UCSD-AML1 (cell line): ENCODE results near the gene ORAI3.

Experiments
- DNase-seq: peaks from one replicate; lab custom pipeline; 2025; ENCODE audit not compliant: unreplicated experiment; lab: John Stamatoyannopoulos, UW

ORAI3 gene

GRCh38 chr16:30948667-30949649 lies at the start of gene ORAI3:
Gene ORAI3 (plus strand): TSS chr16:30949068. CDS start chr16:30949290, 222 bp downstream.
- peak; percentile 75 for DNase-seq

DNA sequence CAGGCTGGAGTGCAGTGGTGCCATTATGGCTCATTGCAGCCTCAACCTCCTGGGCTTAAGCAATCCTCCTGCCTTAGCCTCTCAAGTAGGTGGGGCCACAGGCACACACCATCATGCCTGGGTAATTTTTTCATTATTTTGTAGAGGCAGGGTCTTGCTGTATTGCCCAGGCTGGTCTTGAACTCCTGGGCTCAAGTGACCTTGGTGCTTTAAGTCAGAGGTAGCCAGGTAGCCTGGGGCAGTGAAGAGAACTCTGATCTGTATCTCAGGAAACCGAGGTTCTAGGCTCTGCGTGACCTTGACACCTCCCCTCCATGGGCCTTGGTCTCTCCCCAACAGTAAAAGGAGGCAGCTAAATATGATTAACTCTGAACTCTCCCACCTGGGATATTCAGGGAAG lies 49.1 kb upstream of the ORAI3 start:
- DNase-seq, result no peak

- no peak for DNase-seq
Observed at GRCh38 chr16:30900588-30900987, 48.3 kb upstream of the ORAI3 start.

GRCh38 chr16:30901201-30902028 lies 47.5 kb upstream of the ORAI3 start:
- no peak for DNase-seq

DNA sequence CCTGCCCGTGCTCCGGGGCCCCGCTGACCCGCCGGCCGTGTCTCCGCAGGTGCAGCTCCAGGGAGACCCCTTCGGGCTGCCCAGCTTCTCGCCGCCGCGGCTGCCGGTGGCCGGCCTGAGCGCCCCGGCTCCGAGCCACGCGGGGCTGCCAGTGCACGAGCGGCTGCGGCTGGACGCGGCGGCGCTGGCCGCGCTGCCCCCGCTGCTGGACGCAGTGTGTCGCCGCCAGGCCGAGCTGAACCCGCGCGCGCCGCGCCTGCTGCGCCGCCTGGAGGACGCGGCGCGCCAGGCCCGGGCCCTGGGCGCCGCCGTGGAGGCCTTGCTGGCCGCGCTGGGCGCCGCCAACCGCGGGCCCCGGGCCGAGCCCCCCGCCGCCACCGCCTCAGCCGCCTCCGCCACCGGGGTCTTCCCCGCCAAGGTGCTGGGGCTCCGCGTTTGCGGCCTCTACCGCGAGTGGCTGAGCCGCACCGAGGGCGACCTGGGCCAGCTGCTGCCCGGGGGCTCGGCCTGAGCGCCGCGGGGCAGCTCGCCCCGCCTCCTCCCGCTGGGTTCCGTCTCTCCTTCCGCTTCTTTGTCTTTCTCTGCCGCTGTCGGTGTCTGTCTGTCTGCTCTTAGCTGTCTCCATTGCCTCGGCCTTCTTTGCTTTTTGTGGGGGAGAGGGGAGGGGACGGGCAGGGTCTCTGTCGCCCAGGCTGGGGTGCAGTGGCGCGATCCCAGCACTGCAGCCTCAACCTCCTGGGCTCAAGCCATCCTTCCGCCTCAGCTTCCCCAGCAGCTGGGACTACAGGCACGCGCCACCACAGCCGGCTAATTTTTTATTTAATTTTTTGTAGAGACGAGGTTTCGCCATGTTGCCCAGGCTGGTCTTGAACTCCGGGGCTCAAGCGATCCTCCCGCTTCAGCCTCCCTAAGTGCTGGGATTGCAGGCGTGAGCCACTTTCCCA lies 46.6 kb upstream of the ORAI3 start:
- peak; percentile 78 for DNase-seq

DNA sequence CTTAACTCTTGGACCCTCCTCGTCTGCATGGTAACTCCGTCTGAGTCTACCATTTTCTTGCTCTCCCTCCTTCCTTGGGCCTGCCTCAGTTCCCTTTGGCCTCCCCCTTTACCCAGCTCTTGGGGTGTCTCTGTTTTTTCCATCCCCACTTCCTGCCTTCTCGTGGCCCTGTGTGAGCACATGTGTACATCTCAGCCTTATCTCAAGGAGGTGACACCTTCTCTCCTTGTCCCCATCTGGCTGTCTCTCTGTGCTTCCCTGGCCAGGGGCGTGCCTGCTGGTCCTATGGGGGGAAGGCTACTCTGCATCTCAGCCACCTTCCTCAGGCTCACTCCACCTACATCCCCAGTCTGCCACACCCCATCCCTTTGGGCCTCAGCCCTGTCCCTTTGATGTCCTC lies 45.9 kb upstream of the ORAI3 start:
- DNase-seq, result peak; percentile 60

DNA sequence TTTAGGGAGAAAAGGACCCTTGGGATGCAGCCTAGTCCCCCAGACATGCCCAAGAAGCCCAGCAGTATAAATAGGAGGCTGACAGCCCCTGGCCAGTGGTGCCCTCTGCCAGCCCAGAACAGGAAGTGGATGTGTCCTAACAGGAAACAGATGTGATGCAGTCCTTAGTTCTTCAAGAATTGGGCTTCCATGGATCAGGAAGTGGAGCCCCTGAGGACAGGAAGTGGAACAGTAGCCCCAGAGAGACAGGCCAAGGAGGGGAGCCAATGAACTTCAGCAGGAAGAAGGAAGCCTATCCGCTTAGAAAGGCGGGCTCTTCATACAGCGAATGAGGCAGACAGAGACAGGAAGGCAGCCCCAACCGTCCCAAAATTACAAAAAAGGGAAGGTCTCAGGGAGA lies 45.3 kb upstream of the ORAI3 start:
- DNase-seq, result peak; percentile 81

- no peak for DNase-seq
Observed at GRCh38 chr16:30904114-30904780, 44.6 kb upstream of the ORAI3 start.

- DNase-seq, result no peak
Observed at GRCh38 chr16:30907064-30907463, 41.8 kb upstream of the ORAI3 start.

GRCh38 chr16:30910427-30911029 lies 38.3 kb upstream of the ORAI3 start:
- no peak for DNase-seq

DNA sequence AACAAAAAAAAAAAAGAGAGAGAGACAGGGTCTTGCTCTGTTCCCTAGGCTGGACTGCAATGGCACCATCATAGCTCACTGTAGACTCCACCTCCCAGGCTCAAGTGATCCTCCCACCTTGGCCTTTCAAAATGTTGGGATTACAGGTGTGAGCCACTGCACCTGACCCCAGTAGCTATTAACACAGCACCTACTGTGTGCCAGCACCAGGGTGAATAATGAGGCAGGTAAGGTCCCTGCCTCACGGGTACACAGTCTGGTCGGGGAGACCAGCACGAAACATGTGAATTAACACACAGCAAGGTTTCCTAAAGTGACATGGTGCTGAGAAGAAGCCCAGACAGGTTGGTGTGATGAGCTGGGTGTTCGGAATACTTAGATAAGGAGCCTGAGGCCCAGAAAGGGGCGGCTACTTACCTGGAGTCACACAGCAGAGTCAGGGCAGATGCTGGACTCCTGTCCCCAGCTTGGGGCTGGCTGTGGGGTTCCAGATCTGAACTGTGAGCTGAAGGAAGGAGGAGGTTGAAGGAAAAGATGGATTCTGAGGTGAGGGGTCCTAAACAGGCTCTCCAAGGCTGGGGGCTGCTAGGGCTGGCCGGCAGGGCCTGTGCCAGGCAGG lies 36.0 kb upstream of the ORAI3 start:
- DNase-seq, result no peak

GRCh38 chr16:30914830-30915229 lies 34.0 kb upstream of the ORAI3 start:
- no peak for DNase-seq

- no peak for DNase-seq
Observed at GRCh38 chr16:30918614-30919013, 30.3 kb upstream of the ORAI3 start.

DNA sequence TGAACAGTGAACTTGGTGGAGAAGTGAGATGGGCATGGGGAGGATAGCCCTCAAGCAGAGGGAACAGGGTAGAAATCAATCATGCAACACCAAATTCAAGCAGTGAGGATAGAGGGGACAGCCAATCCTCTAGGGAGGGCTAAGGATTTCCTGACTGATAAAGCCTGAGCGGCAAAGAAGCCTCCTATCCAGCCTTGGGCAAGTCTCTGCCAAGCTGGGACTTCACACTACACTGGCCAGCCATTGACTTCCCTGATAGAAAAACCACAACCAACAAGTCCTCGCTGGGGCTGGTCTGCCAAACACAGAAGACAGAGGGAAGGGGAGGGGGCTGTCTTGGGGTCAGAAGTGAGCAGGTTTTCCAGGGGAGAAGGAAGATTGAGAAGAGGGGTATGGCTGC lies 28.0 kb upstream of the ORAI3 start:
- no peak for DNase-seq

DNA sequence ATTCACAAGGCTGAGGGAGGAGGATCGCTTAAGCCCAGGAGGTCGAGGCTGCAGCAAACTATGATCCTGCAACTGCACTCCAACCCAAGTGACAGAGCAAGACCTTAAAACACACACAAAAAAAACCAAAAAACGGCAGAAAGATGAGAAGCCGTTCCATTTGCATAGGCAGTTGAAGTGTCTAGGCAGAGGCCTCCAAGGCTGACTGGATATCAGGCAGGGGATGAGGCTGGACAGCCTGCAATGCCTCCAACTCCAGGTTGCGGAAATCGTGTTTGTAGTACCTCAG lies 27.5 kb upstream of the ORAI3 start:
- DNase-seq, result no peak

DNA sequence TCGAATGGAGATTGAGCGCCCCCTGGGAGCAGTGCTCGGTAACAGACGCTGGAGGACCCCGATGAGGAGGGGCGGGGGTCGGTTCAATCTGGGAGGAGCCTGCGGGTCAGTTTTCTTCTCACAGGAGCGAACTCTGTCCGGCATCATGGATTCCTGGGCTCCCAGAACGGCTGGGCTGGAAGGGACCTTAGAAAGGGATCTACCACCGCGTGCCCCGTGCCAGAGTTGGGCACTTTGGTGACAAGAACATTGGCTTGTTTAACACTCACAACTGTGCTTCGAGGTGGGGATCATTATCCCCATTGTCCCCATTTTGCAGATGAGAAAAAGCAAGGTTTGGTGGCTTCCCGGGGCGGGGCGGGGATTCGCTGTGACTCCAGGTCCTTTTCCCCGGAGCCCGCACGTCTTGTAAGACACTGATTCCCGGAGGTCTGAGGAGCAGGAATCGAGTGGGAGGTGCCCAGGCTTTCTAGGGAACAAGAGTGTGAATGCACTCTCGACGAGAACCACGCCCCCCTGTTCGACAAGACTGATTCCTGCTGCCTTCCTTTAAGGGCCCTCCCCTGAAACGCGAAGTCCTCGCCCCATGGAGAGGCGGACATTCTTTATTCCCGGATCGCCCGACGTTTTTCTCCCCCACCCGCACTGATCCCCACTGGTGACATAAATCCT lies 27.0 kb upstream of the ORAI3 start:
- DNase-seq, result peak; percentile 92

DNA sequence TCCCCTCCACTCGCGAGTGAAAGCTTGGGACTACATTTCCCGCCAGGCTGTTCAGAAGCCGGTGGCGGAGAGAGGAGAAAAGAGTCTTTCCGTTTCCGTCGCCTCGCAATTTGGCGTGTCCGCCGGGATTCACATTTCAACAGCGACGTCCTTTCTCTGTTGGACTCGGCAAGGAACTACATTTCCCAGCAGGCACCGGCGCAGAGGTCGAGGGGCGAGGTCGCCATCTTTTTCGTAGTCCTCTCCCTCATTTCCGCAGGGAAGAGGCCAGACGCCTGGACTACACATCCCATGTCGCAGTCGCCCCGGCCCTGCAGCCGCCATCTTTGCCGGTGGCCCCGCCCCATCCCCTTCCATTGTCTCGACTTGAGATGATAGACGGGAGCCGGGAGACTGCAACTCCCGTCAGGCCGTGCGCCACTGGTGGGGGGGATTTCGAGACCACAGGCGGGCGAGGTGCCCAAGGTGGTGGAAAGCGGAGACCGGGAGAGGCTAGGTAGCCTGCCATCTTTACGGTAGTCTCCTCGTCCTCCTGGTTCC lies 26.4 kb upstream of the ORAI3 start:
- peak; percentile 99 for DNase-seq

DNA sequence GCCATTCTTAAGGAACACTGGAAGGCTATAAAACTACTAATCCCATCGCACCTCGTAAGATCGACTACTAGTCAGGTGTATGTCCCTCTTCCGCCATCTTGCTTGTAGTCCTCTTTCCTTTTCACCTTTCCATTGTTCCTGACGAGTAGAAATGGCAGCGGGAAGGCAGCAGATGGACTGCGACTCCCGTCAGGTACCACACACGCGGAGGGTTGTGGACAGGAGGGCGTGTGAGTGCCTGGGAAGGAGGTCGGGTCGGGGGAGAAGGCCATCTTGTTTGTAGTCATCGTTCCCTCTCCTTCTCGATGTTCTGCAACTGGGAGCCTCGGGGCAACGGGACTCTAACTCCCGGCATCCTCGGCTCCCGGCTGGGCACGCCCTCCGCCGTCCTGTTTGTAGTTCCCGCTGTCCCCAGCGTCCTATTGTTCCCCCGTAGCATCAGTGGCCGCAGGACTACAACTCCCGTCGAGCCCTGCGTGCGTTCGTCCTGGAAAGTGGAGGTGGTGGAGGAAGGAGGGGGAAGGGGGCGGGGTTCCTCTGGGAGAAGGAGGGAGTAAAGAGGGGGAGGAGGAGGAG lies 25.8 kb upstream of the ORAI3 start:
- DNase-seq, result peak; percentile 99
